ENCODE results near the gene RNPEP.
"Not testable (repeated sequence)": the region's sequence is repeated elsewhere in the genome, so short reads cannot be mapped to it uniquely, and the experiment has no call there.

The RNPEP gene

GRCh38 chr1:202010180-202011015, 27.9 kb downstream of the RNPEP start, which contains the start of gene ELF3:
Gene ELF3 (plus strand): TSS chr1:202010587. CDS start chr1:202011137, 550 bp downstream.
- DNase-seq (ENCODE audit: low spot score): no peak

- DNase-seq (ENCODE audit: low spot score): no peak
Measured at GRCh38 chr1:202011994-202012393, 29.5 kb downstream of the RNPEP start.

- no peak for DNase-seq (ENCODE audit: low spot score)
Measured at GRCh38 chr1:202012544-202013478, 30.4 kb downstream of the RNPEP start.

- DNase-seq (ENCODE audit: low spot score): no peak
Measured at GRCh38 chr1:202013603-202014002, 31.2 kb downstream of the RNPEP start.

- DNase-seq (ENCODE audit: low spot score): no peak
Measured at GRCh38 chr1:202014060-202014459, 31.6 kb downstream of the RNPEP start.

- no peak for DNase-seq (ENCODE audit: low spot score)
Measured at GRCh38 chr1:202014915-202015661, 32.6 kb downstream of the RNPEP start.

- DNase-seq (ENCODE audit: low spot score): no peak
Measured at GRCh38 chr1:202015662-202015937, 33.2 kb downstream of the RNPEP start.

- DNase-seq (ENCODE audit: low spot score): no peak
Measured at GRCh38 chr1:202016022-202016810, 33.8 kb downstream of the RNPEP start.

GRCh38 chr1:202016811-202017748, 34.6 kb downstream of the RNPEP start:
- DNase-seq (ENCODE audit: low spot score): no peak

GRCh38 chr1:202017749-202018467, 35.5 kb downstream of the RNPEP start:
- no peak for DNase-seq (ENCODE audit: low spot score)

GRCh38 chr1:202018468-202019234, 36.2 kb downstream of the RNPEP start:
- no peak for DNase-seq (ENCODE audit: low spot score)

GRCh38 chr1:202019235-202019558, 36.7 kb downstream of the RNPEP start:
- not testable (repeated sequence) for DNase-seq (ENCODE audit: low spot score)

GRCh38 chr1:202023001-202023433, 40.6 kb downstream of the RNPEP start:
- no peak for DNase-seq (ENCODE audit: low spot score)

GRCh38 chr1:202029171-202029665, 46.8 kb downstream of the RNPEP start:
- DNase-seq (ENCODE audit: low spot score): peak; percentile 87

- no peak for DNase-seq (ENCODE audit: low spot score)
Measured at GRCh38 chr1:202029727-202030126, 47.3 kb downstream of the RNPEP start.

- DNase-seq (ENCODE audit: low spot score): no peak
Measured at GRCh38 chr1:202031796-202032195, 49.3 kb downstream of the RNPEP start.

GRCh38 chr1:202034149-202034682, 51.8 kb downstream of the RNPEP start:
- DNase-seq (ENCODE audit: low spot score): no peak

GRCh38 chr1:202034683-202035462, 52.4 kb downstream of the RNPEP start:
- DNase-seq (ENCODE audit: low spot score): peak; percentile 90
